ENCODE measurements around the gene FREM1. TPM values are rescaled to one million over a fixed set of nuclear protein-coding genes. Genes with fewer than 3 reads are reported as not detected.

Gene FREM1
- total RNA-seq, 2 donors from 2014 or later: not detected

DNA sequence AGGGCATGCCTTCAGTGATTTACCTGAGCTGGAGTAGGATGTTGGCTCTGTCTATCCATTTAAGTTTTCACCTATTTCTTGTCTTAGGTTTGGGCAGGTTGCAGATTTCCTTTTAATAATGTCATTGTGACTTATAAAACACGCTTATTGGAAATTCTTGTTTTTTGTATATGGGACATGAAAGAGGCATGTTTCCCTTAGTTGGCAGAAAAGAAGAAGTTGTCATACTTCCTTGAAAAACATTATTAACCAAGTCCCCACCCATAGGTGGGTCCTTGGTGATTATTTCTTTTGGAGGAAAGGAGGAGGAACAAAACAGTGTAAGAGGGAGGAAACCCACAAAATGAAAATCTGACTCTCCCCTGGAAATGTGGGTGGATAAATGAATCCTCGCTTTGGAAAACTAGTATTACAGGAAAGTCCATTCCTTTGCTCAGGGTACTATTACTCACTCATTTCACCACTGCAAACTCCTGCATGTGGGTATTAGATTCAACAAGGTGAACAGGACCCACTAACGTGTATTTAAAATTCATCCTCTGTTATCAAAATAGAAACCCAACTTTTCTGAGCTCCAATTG, 197.0 kb downstream of the FREM1 start:
- H3K36me3 Mint-ChIP-seq (ENCODE audit: low read depth): no peaks in the 10 kb centered on the region
- H3K9me3 ChIP-seq (ENCODE audit: control insufficient read depth, low read length, poor library complexity, severe bottlenecking): no peaks in the 10 kb centered on the region
- no peak overlapping the region for H3K27ac Mint-ChIP-seq
- ATAC-seq: no peak
- no peak for DNase-seq
- no peaks in the 10 kb centered on the region for H3K4me1 Mint-ChIP-seq
- H3K27me3 Mint-ChIP-seq: peaks cover 43% of the 10 kb centered on the region
- H3K4me3 Mint-ChIP-seq: no peak overlapping the region

DNA sequence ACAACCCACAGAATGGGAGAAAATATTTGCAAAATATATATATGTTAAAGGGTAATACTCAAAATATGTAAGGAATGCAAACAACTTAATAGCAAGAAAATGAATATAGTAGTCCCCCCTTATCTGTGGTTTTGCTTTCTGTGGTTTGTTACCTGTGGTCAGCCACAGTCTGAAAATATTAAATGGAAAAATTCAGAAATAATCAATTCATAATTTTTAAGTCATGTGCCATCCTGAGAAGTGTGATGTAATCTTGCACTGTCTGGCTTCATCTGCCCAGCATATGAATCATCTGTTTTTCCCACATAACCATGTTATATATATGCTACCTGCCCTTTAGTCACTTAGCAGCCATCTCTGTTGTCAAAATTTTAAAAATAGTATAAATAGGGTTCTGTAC, 199.4 kb downstream of the FREM1 start:
- no peak for ATAC-seq
- peaks cover 40% of the 10 kb centered on the region for H3K27me3 Mint-ChIP-seq

DNA sequence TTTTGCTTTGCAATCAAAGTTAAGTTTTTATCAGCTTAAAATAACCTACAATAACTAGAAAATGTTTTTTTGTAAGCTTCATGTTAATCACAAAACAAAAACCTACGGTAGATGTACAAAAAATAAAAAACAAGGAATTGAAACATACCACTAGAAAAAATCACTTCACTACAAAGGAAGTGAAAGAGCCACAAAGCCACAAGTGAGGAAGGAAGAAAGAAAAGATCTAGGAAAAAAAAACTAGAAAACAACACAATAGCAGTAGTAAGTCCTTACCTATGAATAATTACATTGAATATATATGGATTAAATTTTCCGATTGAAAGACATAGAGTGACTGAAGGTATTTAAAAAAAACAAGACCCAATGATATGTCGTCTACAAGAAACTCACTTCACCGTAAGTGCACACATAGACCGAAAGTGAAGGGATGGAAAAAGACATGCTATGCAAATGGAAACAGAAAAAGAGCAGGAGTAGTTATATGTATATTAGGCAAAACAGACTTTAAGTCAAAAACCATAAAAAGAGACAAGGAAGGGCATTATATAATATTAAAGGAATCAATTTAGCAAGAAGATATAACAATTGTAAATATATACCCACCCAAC, 203.6 kb downstream of the FREM1 start:
- H3K27ac Mint-ChIP-seq: no peak overlapping the region
- H3K27me3 Mint-ChIP-seq: peaks cover 19% of the 10 kb centered on the region
- peaks cover 4% of the 10 kb centered on the region for H3K9me3 ChIP-seq (ENCODE audit: control insufficient read depth, low read length, poor library complexity, severe bottlenecking)
- ATAC-seq (no peak), DNase-seq (no peak)
- no peaks in the 10 kb centered on the region for H3K4me1 Mint-ChIP-seq
- no peak overlapping the region for H3K4me3 Mint-ChIP-seq
- H3K36me3 Mint-ChIP-seq (ENCODE audit: low read depth): no peaks in the 10 kb centered on the region

More for the DNA sequence above, 199.4 kb downstream of the FREM1 start:
- no peaks in the 10 kb centered on the region for H3K9me3 ChIP-seq (ENCODE audit: control insufficient read depth, low read length, poor library complexity, severe bottlenecking)
- Mint-ChIP-seq H3K36me3 (ENCODE audit: low read depth) (no peaks in the 10 kb centered on the region), H3K4me3 (no peak overlapping the region), H3K27ac (no peak overlapping the region), H3K4me1 (no peaks in the 10 kb centered on the region)
- DNase-seq: no peak

DNA sequence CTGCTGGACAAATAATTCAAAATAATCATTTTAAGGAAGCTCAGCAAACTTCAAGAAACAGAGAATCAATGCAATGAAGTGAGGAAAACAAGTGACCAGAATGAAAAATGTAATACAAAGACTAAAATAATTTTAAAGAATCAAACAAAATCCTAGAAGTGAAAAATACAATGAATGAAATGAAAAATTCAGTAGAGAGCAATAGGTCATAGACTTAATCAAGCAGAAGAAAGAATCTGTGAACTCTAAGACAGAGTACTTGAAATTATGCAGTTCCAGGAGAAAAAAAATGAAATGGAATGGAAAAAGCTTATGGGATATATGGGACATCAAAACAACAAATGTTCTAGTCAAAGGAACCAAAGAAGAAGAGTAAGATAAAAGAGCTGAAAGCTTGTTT, 205.1 kb downstream of the FREM1 start:
- Mint-ChIP-seq H3K36me3 (ENCODE audit: low read depth) (no peaks in the 10 kb centered on the region), H3K4me3 (no peak overlapping the region)
- ATAC-seq: no peak

DNA sequence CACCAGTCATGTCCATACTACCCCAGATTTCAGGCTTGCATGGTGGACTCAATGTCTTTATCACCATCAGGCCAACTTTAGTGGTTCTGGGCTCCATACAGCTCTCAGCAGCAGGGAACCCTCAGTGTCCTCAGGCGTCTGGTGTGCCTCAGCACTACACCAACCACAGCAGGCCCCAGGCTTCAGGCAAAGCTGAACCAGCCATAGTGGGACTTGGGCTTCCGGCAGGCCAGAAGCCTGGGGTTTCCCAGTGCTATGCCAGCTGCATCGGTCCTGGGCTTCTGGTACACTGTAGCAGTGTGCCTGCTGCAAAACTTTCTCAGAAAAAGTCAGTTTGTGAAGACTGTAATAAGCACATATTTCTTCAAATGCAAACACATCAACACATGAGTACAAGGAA, 205.9 kb downstream of the FREM1 start:
- no peak for ATAC-seq
- peaks cover 4% of the 10 kb centered on the region for H3K9me3 ChIP-seq (ENCODE audit: control insufficient read depth, low read length, poor library complexity, severe bottlenecking)
- Mint-ChIP-seq H3K36me3 (ENCODE audit: low read depth) (no peaks in the 10 kb centered on the region), H3K27me3 (peaks cover 9% of the 10 kb centered on the region), H3K27ac (no peak overlapping the region), H3K4me1 (no peaks in the 10 kb centered on the region), H3K4me3 (no peak overlapping the region)
- no peak for DNase-seq

More for the DNA sequence above, 205.1 kb downstream of the FREM1 start:
- H3K9me3 ChIP-seq (ENCODE audit: control insufficient read depth, low read length, poor library complexity, severe bottlenecking): peaks cover 4% of the 10 kb centered on the region
- DNase-seq: no peak
- no peak overlapping the region for H3K27ac Mint-ChIP-seq
- H3K4me1 Mint-ChIP-seq: no peaks in the 10 kb centered on the region
- peaks cover 11% of the 10 kb centered on the region for H3K27me3 Mint-ChIP-seq

DNA sequence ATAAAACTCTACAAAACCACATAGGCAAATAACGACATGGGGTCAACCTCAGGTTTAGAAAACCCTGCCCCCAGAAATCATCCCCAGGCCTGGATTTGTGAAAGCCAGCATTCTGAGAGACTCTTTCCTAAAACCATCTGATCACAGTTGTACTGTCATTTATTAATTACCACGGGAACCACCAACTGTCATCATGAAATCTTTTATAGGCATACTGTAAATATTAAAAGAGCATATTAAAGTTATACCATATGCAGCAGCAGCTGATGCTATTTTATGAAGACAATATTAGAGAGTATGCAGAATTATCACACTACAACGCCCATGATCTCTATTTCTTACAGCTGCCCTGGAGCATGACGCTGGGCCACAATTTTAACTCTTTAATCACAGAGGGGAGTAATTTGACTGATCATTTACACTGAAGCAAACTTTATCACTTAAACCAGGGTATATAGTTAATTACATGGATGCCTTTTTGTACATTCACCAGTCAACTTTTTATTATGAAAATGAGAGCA, 208.0 kb downstream of the FREM1 start:
- Mint-ChIP-seq H3K4me3 (no peak overlapping the region), H3K4me1 (no peaks in the 10 kb centered on the region), H3K27ac (no peak overlapping the region), H3K27me3 (peaks cover 20% of the 10 kb centered on the region), H3K36me3 (ENCODE audit: low read depth) (no peaks in the 10 kb centered on the region)
- DNase-seq (no peak), ATAC-seq (no peak)
- H3K9me3 ChIP-seq (ENCODE audit: control insufficient read depth, low read length, poor library complexity, severe bottlenecking): peaks cover 4% of the 10 kb centered on the region

DNA sequence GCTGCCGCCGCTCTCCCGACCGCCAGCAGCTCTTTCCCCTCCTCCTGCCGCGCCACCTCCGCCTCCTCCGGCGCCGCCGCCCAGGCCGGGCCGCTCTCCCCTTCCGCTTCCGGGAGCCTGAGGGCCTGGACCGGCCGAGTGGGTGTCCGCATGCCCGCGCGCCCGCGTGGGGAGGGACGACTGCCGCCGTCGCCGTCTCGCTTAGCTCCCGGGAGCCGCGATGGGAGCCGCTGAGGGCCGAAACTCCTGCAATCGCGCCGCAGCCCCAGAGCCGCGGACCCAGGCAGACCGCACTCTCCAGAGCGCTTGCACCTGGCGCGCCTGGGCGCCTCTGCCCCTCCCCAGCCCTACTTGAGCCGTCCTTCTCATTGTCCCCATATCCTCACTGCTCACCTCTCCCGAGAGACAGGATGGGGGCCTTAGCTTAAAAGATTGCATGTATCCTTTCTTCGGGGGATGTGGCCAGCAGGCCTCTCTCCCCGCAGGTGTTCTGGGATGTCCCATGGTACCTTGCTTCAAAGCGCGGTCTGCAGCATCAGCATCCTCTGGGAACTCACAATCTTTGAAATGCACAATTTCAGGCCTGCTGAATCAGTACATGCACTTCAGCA, 216.9 kb downstream of the FREM1 start, which contains the start of gene ZDHHC21:
Gene ZDHHC21 (minus strand): TSS at position 182 of the 611 bp plus-strand sequence. CDS start 19,092 bp downstream, outside the sequence.
- Mint-ChIP-seq H3K27ac (peak within 1 kb of the TSS; percentile 92), H3K36me3 (ENCODE audit: low read depth) (peaks cover 4% of the 10 kb centered on the region), H3K4me3 (peak within 1 kb of the TSS; percentile 98), H3K4me1 (peaks cover 30% of the 10 kb centered on the region), H3K27me3 (peaks cover 11% of the 10 kb centered on the region)
- no peaks in the 10 kb centered on the region for H3K9me3 ChIP-seq (ENCODE audit: control insufficient read depth, low read length, poor library complexity, severe bottlenecking)
- peak; percentile 80 for ATAC-seq
- DNase-seq: peak in 2 of 3 donors; percentile 15 to 42

DNA sequence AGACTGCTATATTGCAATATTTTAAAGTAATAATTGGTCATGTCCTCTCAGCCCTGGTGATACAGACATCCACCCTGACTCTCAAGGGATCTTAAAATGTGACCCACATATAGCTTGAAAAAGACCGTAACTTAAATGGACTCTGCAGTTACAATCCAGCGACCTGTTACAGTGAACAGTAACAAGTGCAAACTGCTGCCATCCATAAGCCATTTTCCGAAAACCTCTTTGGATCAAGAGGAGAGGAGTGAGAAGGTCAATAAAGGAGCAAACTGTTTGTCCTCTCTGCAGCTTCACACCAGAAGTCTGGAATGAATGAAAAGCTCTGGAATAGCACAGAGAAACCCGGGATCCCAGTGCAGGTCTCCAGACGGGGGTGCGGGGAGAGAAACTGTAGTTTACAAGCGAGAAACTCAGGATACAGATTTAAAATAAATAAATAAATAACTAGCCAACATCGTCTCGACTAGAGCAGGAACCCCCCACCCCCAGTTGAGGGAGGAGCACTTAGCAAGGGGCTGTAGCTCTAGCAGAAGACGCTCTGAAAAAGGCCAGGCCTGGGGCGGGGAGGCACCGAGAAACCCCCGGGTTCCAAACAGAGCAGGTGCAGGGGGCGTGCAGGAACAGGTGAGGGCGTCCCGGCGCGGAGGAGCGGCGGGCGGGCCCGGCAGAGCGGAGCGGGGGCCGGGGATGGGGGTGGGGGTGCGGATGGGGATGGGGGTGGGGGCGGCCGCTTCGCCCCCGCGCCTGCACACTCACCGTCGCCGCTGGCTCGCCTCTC, 217.6 kb downstream of the FREM1 start:
- peak overlapping the region; percentile 98 for H3K4me3 Mint-ChIP-seq
- H3K9me3 ChIP-seq (ENCODE audit: control insufficient read depth, low read length, poor library complexity, severe bottlenecking): no peaks in the 10 kb centered on the region
- peak; percentile 72 for ATAC-seq

DNA sequence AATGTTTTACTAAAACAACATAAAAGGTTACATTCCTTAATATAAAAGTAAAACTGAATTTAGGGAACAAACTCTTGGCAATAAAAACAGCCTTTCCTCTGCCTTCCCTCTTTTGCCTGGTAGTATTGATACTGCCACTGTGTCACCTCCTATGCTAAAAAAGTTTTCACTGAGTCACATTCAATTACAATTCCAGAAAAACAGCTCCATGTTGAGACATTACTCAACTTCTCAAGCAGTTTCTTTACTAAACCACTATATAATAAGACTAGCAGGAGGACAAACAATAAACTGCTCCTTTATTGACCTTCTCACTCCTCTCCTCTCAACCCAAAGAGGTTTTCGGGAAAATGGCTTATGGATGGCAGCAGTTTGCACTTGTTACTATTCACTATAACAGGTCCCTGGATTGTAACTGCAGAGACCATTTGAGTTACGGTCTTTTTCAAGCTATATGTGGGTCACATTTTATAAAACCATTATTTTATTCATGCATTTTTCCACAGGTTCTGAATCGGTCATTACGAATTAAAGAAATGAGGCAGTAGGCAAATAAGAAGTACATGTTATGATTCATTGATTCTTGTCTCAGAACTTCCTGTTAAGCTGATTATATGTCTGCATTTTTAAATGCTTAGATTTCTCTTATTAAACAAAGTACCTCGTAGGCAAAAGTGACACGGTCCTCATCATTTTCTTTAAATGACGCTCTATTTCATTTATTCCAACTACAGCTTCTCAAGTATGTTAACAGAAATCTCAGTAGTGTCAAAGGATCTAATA, 219.1 kb downstream of the FREM1 start:
- ATAC-seq: no peak
- H3K4me1 Mint-ChIP-seq: peaks cover 33% of the 10 kb centered on the region

More for the DNA sequence above, 217.6 kb downstream of the FREM1 start:
- peaks cover 4% of the 10 kb centered on the region for H3K36me3 Mint-ChIP-seq (ENCODE audit: low read depth)
- H3K4me1 Mint-ChIP-seq: peaks cover 33% of the 10 kb centered on the region
- DNase-seq: peak in 2 of 3 donors; percentile 5 to 31
- peaks cover 5% of the 10 kb centered on the region for H3K27me3 Mint-ChIP-seq
- peak overlapping the region; percentile 92 for H3K27ac Mint-ChIP-seq

DNA sequence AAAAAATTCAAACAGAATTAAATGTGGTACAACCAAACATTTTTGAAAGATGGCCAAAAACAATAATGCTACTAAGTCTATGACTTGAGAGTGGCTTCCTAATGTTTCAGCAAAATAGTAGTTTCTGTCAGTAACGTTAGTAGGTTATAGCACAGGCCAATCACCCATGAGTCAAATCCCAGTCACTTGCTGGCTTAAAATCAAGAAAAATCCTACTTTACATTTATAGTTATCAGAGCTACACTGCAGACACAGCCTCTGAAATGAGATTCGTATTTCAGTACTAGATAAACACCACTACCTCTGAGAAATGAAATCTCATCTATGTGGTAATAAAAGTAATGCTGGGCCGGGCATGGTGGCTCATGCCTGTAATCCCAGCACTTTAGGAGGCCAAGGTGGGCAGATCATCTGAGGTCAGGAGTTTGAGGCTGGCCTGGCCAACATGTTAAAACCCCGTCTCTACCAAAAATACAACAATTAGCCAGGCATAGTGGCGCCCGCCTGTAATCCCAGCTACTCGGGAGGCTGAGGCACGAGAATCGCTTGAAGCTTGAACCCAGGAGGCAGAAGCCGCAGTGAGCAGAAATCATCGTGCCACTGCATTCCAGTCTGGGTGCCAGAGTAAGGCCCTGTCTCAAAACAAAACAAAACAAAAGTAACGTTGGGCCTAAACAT, 223.0 kb downstream of the FREM1 start:
- Mint-ChIP-seq H3K27ac (no peak overlapping the region), H3K36me3 (ENCODE audit: low read depth) (peaks cover 6% of the 10 kb centered on the region), H3K4me3 (no peak overlapping the region), H3K4me1 (peaks cover 30% of the 10 kb centered on the region), H3K27me3 (no peaks in the 10 kb centered on the region)
- no peaks in the 10 kb centered on the region for H3K9me3 ChIP-seq (ENCODE audit: control insufficient read depth, low read length, poor library complexity, severe bottlenecking)
- DNase-seq: no peak
- no peak for ATAC-seq

More for the DNA sequence above, 219.1 kb downstream of the FREM1 start:
- Mint-ChIP-seq H3K4me3 (peak overlapping the region; percentile 4), H3K27me3 (no peaks in the 10 kb centered on the region), H3K36me3 (ENCODE audit: low read depth) (peaks cover 4% of the 10 kb centered on the region), H3K27ac (no peak overlapping the region)
- H3K9me3 ChIP-seq (ENCODE audit: control insufficient read depth, low read length, poor library complexity, severe bottlenecking): no peaks in the 10 kb centered on the region
- no peak for DNase-seq

DNA sequence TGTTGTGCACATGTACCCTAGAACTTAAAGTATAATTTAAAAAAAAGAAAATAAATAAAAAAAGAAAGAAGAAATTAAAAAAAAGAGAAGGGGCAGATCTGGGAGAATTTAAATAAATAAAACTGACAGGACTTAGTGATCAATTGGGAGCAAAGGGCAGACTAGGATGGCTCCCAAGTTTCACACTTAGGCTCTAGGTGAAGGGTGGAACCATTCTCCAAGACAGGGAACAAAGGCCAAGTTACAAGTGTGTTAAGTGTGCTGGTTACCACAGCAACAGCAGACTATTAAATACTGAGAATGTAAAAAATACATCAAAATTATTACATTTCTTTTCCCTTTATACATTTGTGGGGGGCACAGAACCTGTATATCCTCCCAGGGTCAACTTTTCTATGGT, 224.1 kb downstream of the FREM1 start:
- H3K27ac Mint-ChIP-seq: no peak overlapping the region
- peaks cover 25% of the 10 kb centered on the region for H3K4me1 Mint-ChIP-seq
- DNase-seq (no peak), ATAC-seq (no peak)
- H3K4me3 Mint-ChIP-seq: no peak overlapping the region
- H3K36me3 Mint-ChIP-seq (ENCODE audit: low read depth): peaks cover 6% of the 10 kb centered on the region
- no peaks in the 10 kb centered on the region for H3K27me3 Mint-ChIP-seq
- H3K9me3 ChIP-seq (ENCODE audit: control insufficient read depth, low read length, poor library complexity, severe bottlenecking): no peaks in the 10 kb centered on the region
